Measurements from ENCODE around the gene PSMD6.

PSMD6 gene

DNA sequence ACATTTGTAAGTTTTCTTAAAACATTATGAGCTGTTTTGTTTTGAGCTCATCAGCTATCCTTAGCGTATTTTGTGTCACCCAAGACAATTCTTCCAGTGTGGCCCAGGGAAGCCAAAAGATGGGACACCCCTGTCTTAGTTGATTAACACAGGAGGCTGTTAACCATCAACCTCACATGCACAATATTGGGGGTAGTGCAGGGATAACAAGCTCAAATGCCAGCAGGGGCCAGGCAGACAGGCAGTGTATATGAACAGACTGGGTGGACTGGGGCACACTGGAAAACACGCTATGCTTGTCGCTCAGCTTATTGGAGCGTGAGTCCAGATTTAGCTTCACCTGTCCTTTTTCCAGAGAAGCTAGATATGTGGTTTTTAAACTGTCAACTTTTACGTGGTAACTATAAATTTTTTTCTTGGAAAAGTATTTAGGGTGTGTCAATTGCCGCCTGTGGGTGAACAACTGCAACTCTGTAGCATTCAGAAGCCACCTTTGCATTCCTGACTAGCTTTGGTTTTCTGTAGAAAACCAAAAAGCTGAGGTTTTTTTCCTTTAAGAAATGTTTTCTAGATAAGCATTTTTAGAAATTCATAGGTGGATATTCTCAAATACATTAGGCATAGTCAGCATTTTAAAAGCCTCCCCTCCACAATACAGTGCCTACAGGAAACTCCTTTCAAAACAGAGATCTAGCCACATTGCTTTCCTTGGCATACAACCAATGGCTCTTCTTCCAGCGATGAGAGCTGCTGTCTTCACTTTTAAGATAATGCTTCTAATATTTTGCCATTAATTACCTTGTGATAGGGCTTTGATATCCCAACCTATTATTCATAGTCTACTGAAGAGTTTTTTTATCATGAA, 14.6 kb downstream of the PSMD6 start:
- DNase-seq (ENCODE audit: low read depth): no peak

DNA sequence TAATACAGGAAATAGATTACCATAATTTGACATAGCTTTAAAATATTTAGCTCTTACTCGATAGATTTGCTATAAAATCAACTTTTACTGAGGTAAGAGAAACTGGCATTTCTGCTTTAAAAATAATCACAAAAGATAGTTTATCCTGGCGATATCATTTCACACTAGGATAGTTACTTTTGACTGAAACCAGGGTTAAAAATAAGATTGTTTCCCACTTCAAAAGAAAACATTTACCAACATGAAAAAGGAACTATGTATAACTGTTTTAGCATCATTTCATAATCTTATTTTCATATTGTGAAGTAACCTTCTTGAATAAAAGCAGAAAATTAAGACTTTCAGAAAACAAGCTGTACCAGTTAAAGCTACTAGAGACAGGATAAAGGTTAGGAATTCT, 15.3 kb downstream of the PSMD6 start:
- no peak for DNase-seq (ENCODE audit: low read depth)

DNA sequence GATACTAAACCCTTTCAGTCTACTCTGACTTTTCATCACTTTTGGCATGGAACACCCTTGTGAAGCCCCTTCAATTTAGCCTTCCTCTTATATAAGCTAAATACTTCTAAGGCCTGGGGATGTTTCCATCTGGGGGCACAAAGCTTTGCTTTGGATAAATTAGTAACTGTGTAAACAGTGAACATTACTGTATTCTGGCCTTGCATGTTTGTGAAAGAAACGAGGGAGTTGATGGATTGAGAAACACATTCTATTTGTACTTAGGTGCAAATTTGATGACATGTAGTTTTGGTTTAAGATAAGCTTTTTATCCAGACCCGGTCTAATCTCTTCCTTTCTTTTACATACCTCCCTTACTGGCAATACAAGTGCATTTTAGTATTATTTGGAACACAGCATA, 19.7 kb downstream of the PSMD6 start:
- no peak for DNase-seq (ENCODE audit: low read depth)

DNA sequence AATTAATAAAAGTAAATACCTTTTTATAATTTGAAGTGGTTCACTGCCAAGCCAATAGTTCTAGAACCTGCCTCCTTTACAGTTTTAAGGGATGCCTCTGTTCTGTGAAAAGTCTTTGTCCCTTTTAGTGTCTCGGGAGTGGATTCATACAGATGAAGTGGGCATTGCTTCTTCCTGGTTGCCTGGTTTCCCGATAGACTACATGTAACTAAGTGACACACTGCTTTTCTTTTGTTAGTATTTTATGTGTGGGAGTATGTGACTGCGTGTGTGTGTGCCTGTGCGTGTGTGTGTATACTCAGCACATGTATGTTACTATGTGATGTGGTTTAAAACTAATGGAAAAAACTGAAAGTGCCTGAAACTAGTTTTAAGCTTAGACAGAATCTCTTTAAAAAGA, 21.1 kb downstream of the PSMD6 start:
- no peak for DNase-seq (ENCODE audit: low read depth)

DNA sequence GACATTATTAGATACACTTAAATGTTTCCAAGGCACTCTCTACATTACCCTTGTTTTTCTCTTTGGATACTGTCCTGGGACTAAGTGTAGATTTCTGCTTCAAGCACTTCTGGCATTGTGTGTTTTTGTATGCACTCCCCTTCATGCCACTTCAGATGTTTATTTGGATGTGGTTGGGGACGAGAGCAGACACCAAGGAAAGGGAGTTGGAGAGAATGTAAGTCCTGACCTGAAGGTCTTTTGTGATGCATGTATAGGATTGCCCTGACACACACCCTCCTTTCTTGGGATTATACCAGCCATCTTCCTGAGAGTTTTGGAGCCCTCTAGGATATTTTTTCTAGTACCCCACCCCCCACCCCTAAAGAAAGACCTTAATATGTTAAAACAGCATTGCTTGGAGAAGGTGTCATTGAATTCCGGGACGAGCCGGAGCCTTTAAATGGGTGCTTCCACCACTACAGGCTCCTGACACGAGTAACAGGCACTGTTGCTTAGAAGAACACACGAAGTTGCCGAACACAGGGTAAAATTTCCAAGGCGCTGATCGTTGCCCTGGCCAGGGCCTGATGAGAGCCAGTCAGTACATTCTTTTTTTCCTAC, 22.7 kb downstream of the PSMD6 start:
- DNase-seq (ENCODE audit: low read depth): no peak

DNA sequence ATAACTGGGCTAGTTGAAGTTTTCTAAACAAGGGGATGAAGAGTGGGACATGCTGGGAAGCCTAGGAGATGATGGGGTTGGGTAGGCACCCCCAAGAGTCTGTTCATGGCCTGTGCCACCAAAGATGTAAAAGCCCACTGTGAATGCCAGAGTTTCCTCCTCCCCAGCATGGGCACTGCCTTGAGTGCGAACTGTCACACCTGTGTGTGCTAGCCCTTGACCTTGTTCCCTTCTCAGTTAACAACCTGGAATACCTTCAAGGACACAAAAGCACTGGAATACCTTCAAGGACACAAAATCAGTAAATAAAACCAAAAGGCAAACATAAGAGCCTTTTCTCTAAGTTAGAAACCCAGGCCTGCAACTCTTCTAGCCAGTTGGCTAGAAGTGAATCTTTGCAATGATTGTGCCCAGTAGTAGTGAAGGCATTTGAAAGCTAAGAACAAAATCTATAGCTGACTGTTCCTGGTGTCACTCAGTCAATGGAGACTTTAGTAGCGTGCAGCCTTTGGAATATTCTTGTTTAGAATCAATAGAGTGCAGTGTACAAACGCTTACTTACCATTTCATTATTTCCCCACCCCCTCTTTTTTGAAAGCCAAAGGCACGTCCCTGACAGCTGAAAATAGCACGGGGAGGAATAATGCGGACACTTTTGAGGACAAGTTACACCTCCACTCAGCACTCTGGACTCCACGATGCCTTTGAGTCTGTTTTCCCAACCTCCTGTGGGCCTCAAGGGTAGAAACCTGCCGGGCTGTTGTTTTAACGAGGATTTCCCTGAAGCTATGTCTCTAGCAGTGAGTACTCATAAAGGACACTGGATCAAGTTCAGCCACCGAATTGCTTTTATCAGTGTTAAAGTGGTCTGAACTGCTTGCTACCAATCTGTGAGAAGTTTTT, 24.2 kb downstream of the PSMD6 start:
- DNase-seq (ENCODE audit: low read depth): no peak

DNA sequence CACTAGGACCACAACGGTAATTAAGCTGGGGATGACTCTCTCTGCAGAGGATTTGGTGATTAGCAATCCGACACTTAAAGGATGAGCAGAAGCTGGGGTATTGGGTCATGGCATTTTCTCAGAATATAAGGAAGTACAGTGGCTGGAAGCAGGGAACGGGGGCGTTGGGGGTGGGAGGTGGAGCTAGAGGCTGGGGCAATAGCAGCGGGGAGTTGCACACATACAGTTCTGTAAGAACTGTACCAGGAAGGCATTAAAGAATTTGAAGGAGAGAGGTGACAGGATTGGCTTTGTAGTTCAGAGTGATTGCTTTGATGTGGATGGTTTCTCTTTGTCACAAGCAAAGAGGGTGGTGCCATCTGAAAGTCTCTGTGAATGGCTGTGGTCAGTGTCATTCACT, 28.2 kb downstream of the PSMD6 start:
- no peak for DNase-seq (ENCODE audit: low read depth)

DNA sequence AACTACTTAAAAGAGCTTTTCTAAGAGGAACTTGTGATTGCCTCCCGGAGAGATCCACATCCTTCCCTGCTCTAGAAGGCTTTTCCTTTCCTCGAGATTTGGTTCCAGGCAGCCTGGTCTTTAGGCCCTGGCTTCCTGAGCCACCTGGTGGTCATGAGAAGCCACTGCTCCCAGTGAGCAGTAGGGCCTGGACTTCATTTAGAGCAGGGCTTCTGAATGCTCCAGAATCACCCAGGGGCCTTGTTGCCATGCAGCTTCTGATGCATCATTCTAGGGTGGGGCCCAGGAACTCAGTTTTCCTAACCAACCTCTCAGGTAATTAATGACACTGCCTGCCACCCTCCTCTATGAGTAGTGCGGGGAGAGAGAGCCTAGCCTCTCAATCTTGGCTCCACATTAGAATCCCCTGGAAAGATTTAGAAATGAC, 29.6 kb downstream of the PSMD6 start:
- DNase-seq (ENCODE audit: low read depth): no peak

DNA sequence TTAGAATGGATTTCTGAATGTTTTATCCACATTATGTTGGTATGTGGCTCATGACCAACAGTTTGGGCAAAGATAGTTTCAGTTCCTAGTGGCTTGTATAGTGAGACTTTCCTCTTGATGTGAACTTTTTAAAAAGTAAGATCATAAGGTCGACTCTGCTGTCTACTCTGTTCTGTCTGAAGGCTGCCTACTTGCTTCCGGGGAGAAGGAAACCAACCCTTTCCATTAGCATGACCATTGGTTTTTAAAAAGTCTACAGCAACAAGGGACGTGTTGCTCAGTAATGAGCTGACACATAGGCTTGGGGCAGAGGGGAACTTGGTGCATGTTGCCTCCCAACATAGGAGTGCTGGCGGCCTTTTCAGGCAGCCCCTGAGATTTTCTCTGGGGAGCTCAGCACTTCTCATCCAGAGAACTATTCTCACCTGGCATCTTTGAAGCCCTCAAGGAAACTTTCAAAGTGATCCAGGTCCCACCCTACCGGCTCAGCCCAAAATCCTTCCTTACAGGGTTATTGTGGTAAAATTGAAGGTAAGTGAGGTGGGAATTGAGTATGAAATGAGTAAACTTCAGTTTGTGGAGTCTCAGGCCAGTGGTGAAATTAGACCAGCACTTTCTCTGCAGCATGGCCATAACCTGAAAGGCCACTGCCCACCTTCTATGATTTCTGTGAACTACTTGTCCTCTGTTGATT, 30.6 kb downstream of the PSMD6 start:
- DNase-seq (ENCODE audit: low read depth): no peak

DNA sequence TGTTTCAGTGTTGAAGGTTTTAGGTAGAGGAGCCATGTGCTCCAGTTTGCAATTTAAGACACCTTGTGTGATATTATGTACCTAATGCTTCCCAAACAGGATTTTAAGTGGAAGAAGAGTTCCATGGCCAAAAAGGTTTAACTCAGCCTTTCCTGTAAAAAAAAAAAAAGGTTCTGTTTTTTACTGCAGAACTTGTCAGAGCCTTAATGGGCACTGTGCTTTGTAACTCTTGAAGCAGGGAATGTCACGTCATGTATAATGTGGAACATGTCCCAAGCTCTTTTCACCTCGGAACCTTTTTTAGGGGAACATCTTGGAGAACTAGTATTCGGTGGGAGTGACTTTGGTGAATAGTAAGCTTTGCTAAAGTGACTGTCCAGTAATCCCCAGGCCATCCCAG, 31.6 kb downstream of the PSMD6 start:
- no peak for DNase-seq (ENCODE audit: low read depth)

DNA sequence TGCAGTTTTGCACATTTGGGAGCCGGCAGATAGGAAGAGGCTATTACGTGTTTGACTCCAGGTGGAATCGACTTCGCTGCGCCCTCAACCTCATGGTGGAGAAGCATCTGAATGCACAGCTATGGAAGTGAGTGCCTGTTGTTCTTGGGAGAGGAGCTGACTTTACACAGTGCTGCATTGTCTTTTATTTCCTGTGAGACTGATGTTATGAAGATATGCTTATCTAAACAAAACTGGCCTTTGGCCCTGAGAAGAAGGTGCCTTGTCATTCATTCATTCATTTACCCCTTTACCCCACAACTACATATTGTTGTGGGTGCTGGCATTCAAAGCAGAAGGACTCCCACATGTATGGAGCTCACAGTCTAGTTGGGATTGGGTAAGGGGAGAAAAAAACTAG, 32.6 kb downstream of the PSMD6 start:
- DNase-seq (ENCODE audit: low read depth): no peak

DNA sequence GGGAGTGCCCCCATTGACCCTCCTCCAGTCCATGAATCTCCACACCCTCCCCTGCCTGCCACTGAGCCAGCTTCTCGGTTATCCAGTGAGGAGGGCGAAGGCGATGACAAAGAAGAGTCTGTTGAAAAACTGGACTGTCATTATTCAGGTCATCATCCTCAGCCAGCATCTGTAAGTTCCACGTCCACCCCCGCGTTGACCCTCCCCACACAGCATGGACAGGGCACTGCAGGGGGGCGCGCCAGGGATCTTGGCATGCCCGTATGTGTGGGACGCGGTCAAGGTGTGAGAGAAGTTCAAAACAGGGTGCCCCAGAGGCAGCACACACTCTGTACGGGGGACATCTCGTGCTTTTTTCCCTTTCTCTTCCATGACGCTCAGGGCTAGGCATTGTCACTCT, 33.1 kb downstream of the PSMD6 start:
- DNase-seq (ENCODE audit: low read depth): no peak

DNA sequence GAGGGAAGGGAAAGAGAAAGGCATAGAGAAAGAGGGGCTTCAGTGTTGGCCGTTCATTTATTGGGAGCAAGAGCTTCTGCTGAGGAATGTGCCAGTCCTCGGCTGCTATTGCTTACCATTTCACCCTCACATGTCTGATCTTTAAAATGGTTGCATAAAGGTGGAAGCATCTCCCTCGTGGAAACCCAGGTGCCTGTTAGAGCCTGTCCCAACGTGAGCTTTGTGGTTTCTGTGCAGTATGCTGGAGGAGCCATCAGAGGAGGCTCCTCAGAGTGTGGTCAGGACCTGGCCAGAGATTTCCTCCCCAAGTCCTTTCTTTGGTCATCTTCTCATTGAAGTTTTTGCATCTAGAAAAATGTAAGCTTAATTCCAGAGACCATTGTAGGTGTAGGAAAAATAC, 34.4 kb downstream of the PSMD6 start:
- no peak for DNase-seq (ENCODE audit: low read depth)

DNA sequence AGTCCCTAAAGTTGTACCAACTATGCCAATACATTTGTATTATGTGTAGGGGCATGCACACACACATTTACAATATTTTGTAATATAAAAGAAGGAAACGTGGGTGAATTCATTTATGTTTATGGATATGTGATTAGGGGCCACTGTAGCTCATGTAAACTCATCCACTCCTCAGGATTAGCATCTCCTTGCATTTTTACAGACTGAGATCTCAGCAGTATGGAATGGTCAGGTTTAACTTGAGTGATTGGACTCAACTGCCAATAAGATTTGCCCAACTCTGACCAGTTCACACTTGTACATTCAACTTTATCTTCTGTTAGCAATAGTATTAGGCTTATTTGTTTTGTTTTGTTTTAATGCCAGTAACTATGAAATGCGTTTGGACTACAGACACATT, 36.5 kb downstream of the PSMD6 start:
- DNase-seq (ENCODE audit: low read depth): no peak

DNA sequence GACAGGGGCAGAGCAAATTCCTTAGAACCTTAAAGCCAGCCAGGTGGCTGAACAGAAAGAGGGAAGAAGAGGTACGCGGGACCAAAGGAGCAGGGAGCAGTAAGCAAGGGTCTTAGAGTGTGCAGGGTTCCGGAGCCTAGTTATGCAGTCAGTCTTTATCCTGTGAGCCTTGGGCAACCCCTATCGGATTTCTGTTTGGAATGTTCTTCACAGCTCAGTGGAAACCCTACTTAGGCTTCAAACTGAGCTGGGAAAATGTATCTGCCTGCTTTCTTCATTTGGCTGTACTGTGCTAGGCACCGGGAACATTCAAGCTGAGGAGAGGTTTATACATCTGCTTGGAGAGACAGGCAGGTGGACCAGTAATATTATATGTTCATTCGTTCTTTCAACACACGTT, 37.1 kb downstream of the PSMD6 start:
- DNase-seq (ENCODE audit: low read depth): no peak

DNA sequence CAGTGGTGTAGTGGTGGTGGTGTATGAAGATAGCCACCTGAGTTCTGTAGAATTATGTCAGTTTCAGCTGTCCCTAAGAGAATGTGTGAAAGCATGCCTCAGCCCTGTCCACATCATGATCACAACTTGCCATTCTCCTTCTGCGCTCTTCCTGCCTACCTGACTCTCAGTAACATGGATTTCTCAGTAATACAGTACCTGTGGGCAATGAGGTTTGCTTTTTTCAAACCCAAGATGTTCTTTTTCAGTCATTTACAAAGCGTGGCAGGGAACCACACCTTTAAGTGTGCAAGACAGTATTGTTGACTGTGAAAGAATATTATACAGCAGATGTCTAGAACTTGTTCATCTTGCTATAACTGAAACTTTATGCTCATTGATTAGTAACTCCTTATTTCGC, 38.9 kb downstream of the PSMD6 start:
- no peak for DNase-seq (ENCODE audit: low read depth)

DNA sequence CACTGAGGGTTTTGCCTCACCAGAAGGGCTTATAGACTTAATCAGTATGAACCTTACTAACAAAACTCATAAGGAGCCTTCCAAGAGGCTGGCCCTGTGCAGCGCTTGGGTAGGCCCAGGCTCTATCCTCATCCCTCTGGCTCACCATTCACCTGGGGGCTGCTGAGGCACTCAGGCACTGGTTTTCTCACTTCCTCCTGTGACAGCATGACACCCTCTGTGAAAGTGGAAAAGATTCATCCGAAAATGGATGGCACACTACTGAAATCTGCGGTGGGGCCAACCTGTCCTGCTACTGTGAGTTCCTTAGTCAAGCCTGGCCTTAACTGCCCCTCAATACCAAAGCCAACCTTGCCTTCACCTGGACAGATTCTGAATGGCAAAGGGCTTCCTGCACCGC, 41.3 kb downstream of the PSMD6 start:
- no peak for DNase-seq (ENCODE audit: low read depth)

DNA sequence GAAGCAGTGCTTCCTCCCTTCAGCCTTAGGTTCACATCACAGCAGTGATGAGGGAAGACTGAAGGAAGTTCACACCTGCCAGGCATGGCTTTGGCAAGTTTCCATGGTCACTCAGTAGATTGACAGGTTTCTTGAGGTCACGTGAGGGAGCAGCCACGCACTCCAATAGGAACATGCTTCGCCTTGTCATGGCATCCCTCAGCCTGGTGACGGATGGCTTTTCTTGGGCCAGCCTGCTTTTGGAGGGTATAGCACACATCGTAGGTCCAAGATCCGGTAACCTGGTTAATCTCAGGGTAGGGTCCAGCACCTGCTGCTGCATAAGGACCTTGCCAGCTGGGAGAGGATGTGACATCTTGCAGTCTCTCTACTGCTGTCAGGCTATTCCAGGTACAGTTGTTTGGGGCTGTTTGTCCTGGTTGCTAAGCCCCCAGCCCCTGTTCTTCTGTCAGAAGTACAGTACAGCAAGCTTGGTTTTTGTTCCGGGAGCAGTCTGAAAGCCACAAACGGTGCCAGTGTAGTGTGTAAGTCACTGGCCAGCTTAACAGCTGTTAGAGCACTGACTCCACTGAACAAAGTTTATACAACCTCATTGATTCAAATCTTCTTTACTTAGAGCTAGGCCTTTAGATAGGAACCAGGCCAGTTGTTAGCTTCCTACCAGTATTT, 42.3 kb downstream of the PSMD6 start:
- DNase-seq (ENCODE audit: low read depth): no peak

DNA sequence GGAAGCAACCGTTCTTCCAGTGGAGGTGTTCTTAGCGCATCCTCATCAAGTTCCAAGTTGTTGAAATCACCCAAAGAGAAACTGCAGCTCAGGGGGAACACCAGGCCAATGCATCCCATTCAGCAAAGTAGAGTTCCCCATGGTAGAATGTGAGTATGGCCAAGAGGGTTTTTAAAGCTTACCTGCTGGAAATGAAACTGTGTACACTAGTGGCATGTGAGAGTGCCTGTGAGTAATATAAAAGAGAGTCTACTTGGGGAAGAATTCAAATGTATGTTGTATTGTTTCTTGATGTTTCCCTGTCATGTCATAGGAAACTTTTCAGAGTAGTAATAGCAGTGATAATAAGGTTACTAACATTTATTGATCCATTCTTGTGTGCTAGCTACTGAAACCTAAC, 43.3 kb downstream of the PSMD6 start:
- no peak for DNase-seq (ENCODE audit: low read depth)

DNA sequence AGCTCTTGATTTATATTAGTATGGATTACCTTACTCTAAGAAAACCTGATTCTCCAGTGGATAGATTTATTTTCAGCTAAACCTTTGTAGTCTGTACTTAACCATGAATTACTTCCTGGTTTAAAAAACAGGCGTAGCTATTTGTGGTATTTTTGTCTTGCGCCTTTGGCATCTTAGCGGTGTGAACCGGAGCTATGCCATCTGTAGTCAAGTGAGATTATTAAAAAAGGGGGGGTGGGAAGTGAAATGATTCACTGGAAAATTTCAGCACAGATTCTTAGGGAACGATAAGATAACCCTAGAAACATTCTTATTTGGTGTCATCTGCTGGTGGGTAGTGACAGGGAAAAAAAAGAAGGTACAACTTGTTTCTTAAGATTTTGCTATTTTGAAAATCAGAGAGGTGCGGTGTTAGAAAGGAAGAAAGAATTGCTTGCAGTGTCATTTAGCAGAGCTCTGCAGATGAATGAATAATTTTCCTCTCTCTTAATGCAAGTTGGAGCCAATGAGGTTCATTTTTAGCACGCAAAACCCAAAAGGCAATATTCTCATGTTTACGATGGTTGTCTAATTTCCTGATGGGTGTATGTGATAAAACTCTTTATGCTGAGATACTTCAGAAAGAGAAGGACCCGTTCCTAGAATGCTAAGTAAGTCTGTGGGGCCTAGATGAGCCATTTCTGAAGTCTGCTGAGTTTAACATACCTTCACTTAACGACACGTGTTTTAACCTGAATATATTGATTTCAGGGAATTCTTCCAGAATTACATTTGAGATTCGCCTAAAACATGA, 44.0 kb downstream of the PSMD6 start:
- DNase-seq (ENCODE audit: low read depth): no peak

DNA sequence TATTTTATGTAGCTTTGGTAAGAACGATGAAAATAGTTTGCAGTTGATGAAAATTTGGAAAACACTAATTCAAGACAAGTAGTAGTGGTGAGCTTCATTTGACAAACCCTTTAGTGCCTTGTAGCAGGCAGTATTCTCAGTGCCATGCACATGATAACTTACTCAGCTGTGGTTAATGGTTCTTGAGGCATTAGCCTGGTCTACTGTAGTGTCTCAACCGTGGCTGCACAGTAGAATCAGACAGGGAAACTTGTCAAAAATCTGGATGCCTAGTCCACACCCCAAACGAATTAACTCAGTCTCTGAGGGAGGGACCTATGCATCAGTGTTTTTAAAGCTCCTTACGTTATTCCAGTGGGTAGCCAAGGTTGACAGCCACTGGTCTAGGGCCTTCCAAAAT, 45.4 kb downstream of the PSMD6 start:
- DNase-seq (ENCODE audit: low read depth): no peak
